HG03460 (cell line): ENCODE measurements around the gene USP17L17.
"Not testable (repeated sequence)": the region's sequence is repeated elsewhere in the genome, so short reads cannot be mapped to it uniquely, and the experiment has no call there.

Source experiments
- ATAC-seq: cut with Tn5 transposase; IDR thresholded peaks from one replicate; pipeline ENCODE4 v1.9.1; 2021; ENCODE audit not compliant: unreplicated experiment

USP17L17 gene, protein sequence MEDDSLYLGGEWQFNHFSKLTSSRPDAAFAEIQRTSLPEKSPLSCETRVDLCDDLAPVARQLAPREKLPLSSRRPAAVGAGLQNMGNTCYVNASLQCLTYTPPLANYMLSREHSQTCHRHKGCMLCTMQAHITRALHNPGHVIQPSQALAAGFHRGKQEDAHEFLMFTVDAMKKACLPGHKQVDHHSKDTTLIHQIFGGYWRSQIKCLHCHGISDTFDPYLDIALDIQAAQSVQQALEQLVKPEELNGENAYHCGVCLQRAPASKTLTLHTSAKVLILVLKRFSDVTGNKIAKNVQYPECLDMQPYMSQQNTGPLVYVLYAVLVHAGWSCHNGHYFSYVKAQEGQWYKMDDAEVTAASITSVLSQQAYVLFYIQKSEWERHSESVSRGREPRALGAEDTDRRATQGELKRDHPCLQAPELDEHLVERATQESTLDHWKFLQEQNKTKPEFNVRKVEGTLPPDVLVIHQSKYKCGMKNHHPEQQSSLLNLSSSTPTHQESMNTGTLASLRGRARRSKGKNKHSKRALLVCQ

DNA sequence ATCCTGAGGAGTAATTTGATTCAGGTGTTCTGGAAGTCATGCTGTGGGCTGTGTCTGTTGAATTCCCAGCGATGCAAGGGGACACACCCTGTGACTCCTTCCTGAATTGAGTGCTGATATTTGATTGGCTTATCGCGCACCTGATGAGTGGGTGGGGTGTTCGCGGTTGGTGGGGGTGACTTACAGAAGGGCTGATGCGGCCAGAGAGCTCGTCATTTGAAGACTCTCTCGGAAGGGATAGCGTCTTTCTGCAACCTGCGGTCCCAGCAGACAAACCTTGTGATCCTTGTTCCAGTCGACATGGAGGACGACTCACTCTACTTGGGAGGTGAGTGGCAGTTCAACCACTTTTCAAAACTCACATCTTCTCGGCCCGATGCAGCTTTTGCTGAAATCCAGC is at the start of gene USP17L17:
TSS of gene USP17L17 (plus strand) at position 301 of the 400 bp plus-strand sequence. CDS start at position 301, 0 bp downstream.
- ATAC-seq, result not testable (repeated sequence)

GRCh38 chr4:9210357-9210756 is 33.3 kb upstream of the USP17L17 start, which contains the start of gene USP17L10:
TSS of gene USP17L10 (plus strand) at chr4:9210657. CDS start at chr4:9210657, 0 bp downstream.
- not testable (repeated sequence) for ATAC-seq

- ATAC-seq, result not testable (repeated sequence)
These were observed 29.0 kb upstream of the USP17L17 start for GRCh38 chr4:9214701-9215100.

- not testable (repeated sequence) for ATAC-seq
These were observed 28.6 kb upstream of the USP17L17 start, which contains the start of gene USP17L11 for GRCh38 chr4:9215105-9215504. TSS of gene USP17L11 (plus strand) at chr4:9215405. CDS start at chr4:9215405, 0 bp downstream.

- not testable (repeated sequence) for ATAC-seq
These were observed 23.8 kb upstream of the USP17L17 start, which contains the start of gene USP17L12 for GRCh38 chr4:9219852-9220251. TSS of gene USP17L12 (plus strand) at chr4:9220152. CDS start at chr4:9220152, 0 bp downstream.

GRCh38 chr4:9224596-9224995 is 19.1 kb upstream of the USP17L17 start, which contains the start of gene USP17L13:
TSS of gene USP17L13 (plus strand) at chr4:9224896. CDS start at chr4:9224896, 0 bp downstream.
- ATAC-seq, result not testable (repeated sequence)

DNA sequence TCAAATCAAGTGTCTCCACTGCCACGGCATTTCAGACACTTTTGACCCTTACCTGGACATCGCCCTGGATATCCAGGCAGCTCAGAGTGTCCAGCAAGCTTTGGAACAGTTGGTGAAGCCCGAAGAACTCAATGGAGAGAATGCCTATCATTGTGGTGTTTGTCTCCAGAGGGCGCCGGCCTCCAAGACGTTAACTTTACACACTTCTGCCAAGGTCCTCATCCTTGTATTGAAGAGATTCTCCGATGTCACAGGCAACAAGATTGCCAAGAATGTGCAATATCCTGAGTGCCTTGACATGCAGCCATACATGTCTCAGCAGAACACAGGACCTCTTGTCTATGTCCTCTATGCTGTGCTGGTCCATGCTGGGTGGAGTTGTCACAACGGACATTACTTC is 13.4 kb upstream of the USP17L17 start:
- ATAC-seq, result not testable (repeated sequence)

- not testable (repeated sequence) for ATAC-seq
These were observed 9.6 kb upstream of the USP17L17 start, which contains the start of gene USP17L15 for GRCh38 chr4:9234085-9234484. TSS of gene USP17L15 (plus strand) at chr4:9234385. CDS start at chr4:9234385, 0 bp downstream.

DNA sequence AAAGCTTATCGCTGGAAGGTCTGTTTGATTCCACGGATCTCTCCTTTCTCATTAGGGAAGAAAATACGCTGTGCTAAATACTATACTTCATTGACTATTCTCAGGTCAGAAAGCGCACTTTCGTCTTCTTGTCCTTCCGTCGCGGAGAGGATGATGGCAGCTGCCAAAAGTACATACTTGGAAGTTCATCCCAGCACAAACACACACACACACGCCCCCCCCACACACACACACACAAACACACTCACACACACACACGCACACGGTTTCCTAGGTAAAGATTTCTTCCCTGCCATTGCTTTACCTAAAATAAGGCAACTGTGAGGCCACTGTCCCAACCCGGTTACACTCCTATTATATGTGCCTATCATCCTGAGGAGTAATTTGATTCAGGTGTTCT is 5.2 kb upstream of the USP17L17 start:
- ATAC-seq, result not testable (repeated sequence)

DNA sequence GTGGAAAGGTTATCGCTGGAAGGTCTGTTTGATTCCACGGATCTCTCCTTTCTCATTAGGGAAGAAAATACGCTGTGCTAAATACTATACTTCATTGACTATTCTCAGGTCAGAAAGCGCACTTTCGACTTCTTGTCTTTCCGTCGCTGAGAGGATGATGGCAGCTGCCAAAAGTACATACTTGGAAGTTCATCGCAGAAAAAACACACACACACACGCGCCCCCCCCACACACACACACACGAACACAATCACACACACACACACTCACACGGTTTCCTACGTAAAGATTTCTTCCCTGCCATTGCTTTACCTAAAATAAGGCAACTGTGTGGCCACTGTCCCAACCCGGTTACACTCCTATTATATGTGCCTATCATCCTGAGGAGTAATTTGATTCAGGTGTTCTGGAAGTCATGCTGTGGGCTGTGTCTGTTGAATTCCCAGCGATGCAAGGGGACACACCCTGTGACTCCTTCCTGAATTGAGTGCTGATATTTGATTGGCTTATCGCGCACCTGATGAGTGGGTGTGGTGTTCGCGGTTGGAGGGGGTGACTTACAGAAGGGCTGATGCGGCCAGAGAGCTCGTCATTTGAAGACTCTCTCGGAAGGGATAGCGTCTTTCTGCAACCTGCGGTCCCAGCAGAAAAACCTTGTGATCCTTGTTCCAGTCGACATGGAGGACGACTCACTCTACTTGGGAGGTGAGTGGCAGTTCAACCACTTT is 4.4 kb downstream of the USP17L17 start, which contains the start of gene USP17L18:
TSS of gene USP17L18 (plus strand) at position 678 of the 728 bp plus-strand sequence. CDS start at position 678, 0 bp downstream.
- ATAC-seq, result not testable (repeated sequence)

DNA sequence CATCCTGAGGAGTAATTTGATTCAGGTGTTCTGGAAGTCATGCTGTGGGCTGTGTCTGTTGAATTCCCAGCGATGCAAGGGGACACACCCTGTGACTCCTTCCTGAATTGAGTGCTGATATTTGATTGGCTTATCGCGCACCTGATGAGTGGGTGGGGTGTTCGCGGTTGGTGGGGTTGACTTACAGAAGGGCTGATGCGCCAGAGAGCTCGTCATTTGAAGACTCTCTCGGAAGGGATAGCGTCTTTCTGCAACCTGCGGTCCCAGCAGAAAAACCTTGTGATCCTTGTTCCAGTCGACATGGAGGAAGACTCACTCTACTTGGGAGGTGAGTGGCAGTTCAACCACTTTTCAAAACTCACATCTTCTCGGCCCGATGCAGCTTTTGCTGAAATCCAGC is 9.4 kb downstream of the USP17L17 start, which contains the start of gene USP17L19:
TSS of gene USP17L19 (plus strand) at position 301 of the 400 bp plus-strand sequence. CDS start at position 301, 0 bp downstream.
- ATAC-seq, result not testable (repeated sequence)

DNA sequence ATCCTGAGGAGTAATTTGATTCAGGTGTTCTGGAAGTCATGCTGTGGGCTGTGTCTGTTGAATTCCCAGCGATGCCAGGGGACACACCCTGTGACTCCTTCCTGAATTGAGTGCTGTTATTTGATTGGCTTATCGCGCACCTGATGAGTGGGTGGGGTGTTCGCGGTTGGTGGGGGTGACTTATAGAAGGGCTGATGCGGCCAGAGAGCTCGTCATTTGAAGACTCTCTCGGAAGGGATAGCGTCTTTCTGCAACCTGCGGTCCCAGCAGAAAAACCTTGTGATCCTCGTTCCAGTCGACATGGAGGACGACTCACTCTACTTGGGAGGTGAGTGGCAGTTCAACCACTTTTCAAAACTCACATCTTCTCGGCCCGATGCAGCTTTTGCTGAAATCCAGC is 14.1 kb downstream of the USP17L17 start, which contains the start of gene USP17L20:
TSS of gene USP17L20 (plus strand) at position 301 of the 400 bp plus-strand sequence. CDS start at position 301, 0 bp downstream.
- ATAC-seq, result not testable (repeated sequence)

DNA sequence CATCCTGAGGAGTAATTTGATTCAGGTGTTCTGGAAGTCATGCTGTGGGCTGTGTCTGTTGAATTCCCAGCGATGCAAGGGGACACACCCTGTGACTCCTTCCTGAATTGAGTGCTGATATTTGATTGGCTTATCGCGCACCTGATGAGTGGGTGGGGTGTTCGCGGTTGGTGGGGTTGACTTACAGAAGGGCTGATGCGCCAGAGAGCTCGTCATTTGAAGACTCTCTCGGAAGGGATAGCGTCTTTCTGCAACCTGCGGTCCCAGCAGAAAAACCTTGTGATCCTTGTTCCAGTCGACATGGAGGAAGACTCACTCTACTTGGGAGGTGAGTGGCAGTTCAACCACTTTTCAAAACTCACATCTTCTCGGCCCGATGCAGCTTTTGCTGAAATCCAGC is 18.9 kb downstream of the USP17L17 start, which contains the start of gene USP17L21:
TSS of gene USP17L21 (plus strand) at position 301 of the 400 bp plus-strand sequence. CDS start at position 301, 0 bp downstream.
- ATAC-seq, result not testable (repeated sequence)

- ATAC-seq, result not testable (repeated sequence)
These were observed 23.6 kb downstream of the USP17L17 start, which contains the start of gene USP17L22 for GRCh38 chr4:9267319-9267718. TSS of gene USP17L22 (plus strand) at chr4:9267619. CDS start at chr4:9267619, 0 bp downstream.

DNA sequence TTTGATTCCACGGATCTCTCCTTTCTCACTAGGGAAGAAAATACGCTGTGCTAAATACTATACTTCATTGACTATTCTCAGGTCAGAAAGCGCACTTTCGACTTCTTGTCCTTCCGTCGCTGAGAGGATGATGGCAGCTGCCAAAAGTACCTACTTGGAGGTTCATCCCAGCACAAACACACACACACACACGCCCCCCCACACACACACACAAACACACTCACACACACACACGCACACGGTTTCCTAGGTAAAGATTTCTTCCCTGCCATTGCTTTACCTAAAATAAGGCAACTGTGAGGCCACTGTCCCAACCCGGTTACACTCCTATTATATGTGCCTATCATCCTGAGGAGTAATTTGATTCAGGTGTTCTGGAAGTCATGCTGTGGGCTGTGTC is 28.0 kb downstream of the USP17L17 start:
- not testable (repeated sequence) for ATAC-seq
